ENCODE results near the gene CLEC2A. TPM values are rescaled to one million over a fixed set of nuclear protein-coding genes. Genes with fewer than 3 reads are reported as not detected.

The CLEC2A gene
- total and polyA plus RNA-seq, 2 experiments from 2014 or later = not detected

DNA sequence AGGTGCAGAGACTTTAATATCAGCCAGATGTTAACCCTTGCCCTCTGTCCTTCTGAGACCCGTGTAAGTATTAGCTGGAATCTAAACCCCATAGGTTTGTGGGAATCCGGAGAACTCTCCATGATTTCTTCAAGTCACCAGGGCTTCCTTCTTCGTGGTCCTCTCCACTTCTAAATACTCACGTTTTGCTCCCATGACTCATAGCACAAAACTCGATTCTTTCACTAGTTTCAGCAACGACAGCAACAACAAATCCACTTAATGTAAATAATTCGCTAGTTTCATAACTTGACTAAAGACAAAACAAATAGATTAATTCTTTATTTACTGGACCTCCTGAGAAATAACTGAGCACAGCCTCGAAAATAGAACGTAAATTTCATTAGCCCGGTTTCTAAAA is 4.4 kb upstream of the CLEC2A start:
- Mint-ChIP-seq H3K4me1 (no peaks in the 10 kb centered on the region), H3K4me3 (no peak overlapping the region), H3K27me3 (ENCODE audit: insufficient read depth, low read depth, poor library complexity) (no peaks in the 10 kb centered on the region), H3K36me3 (ENCODE audit: low read depth) (no peaks in the 10 kb centered on the region), H3K27ac (no peak overlapping the region), H3K9me3 (no peaks in the 10 kb centered on the region)
- Histone ChIP-seq H3K27me3 (ENCODE audit: insufficient read depth) (no peaks in the 10 kb centered on the region), H3K9me2 (ENCODE audit: insufficient read depth) (no peaks in the 10 kb centered on the region), H3F3A (replicated peaks; ENCODE audit: low read depth) (no peaks in the 10 kb centered on the region), H3K4me3 (no peak overlapping the region), H3K27ac (ENCODE audit: low read depth) (no peak overlapping the region), H3K36me3 (ENCODE audit: insufficient read depth) (no peaks in the 10 kb centered on the region), H3K4me1 (ENCODE audit: insufficient read depth) (no peaks in the 10 kb centered on the region), H2AFZ (no peak overlapping the region), H4K20me1 (replicated peaks; ENCODE audit: insufficient read depth) (no peaks in the 10 kb centered on the region), H3K4me2 (no peak overlapping the region), H3K79me2 (replicated peaks; ENCODE audit: insufficient read depth) (no peaks in the 10 kb centered on the region)
- no peak for DNase-seq (ENCODE audit: low spot score)
- no peak for ATAC-seq
- TF ChIP-seq EZH2phosphoT487 (IDR thresholded peaks at IDR 0.05; ENCODE audit: unreplicated experiment) (no peak), ZNF331 (CRISPR knock-in tag; IDR thresholded peaks at IDR 0.05; ENCODE audit: low read depth) (no peak), NANOG (IDR thresholded peaks at IDR 0.05; ENCODE audit: borderline replicate concordance) (no peak), POLR2AphosphoS5 (IDR thresholded peaks at IDR 0.05; ENCODE audit: low read depth) (no peak), CREB1 (CRISPR knock-in tag; IDR thresholded peaks at IDR 0.05; ENCODE audit: low read depth) (no peak), STAT1 (IDR thresholded peaks at IDR 0.05; ENCODE audit: unreplicated experiment) (no peak), ZNF114 (CRISPR knock-in tag; IDR thresholded peaks at IDR 0.05) (no peak), ETS1 (IDR thresholded peaks at IDR 0.05) (no peak), EZH2 (IDR thresholded peaks at IDR 0.05; ENCODE audit: low read depth, unreplicated experiment) (no peak), JUNB (IDR thresholded peaks at IDR 0.05; ENCODE audit: unreplicated experiment) (no peak)
- TF ChIP-seq, protein P1, sequence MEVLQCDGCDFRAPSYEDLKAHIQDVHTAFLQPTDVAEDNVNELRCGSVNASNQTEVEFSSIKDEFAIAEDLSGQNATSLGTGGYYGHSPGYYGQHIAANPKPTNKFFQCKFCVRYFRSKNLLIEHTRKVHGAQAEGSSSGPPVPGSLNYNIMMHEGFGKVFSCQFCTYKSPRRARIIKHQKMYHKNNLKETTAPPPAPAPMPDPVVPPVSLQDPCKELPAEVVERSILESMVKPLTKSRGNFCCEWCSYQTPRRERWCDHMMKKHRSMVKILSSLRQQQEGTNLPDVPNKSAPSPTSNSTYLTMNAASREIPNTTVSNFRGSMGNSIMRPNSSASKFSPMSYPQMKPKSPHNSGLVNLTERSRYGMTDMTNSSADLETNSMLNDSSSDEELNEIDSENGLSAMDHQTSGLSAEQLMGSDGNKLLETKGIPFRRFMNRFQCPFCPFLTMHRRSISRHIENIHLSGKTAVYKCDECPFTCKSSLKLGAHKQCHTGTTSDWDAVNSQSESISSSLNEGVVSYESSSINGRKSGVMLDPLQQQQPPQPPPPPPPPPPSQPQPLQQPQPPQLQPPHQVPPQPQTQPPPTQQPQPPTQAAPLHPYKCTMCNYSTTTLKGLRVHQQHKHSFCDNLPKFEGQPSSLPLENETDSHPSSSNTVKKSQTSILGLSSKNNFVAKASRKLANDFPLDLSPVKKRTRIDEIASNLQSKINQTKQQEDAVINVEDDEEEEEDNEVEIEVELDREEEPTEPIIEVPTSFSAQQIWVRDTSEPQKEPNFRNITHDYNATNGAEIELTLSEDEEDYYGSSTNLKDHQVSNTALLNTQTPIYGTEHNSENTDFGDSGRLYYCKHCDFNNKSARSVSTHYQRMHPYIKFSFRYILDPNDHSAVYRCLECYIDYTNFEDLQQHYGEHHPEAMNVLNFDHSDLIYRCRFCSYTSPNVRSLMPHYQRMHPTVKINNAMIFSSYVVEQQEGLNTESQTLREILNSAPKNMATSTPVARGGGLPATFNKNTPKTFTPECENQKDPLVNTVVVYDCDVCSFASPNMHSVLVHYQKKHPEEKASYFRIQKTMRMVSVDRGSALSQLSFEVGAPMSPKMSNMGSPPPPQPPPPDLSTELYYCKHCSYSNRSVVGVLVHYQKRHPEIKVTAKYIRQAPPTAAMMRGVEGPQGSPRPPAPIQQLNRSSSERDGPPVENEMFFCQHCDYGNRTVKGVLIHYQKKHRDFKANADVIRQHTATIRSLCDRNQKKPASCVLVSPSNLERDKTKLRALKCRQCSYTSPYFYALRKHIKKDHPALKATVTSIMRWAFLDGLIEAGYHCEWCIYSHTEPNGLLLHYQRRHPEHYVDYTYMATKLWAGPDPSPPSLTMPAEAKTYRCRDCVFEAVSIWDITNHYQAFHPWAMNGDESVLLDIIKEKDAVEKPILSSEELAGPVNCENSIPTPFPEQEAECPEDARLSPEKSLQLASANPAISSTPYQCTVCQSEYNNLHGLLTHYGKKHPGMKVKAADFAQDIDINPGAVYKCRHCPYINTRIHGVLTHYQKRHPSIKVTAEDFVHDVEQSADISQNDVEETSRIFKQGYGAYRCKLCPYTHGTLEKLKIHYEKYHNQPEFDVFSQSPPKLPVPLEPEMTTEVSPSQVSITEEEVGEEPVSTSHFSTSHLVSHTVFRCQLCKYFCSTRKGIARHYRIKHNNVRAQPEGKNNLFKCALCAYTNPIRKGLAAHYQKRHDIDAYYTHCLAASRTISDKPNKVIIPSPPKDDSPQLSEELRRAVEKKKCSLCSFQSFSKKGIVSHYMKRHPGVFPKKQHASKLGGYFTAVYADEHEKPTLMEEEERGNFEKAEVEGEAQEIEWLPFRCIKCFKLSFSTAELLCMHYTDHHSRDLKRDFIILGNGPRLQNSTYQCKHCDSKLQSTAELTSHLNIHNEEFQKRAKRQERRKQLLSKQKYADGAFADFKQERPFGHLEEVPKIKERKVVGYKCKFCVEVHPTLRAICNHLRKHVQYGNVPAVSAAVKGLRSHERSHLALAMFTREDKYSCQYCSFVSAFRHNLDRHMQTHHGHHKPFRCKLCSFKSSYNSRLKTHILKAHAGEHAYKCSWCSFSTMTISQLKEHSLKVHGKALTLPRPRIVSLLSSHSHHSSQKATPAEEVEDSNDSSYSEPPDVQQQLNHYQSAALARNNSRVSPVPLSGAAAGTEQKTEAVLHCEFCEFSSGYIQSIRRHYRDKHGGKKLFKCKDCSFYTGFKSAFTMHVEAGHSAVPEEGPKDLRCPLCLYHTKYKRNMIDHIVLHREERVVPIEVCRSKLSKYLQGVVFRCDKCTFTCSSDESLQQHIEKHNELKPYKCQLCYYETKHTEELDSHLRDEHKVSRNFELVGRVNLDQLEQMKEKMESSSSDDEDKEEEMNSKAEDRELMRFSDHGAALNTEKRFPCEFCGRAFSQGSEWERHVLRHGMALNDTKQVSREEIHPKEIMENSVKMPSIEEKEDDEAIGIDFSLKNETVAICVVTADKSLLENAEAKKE (CRISPR knock-in tag; IDR thresholded peaks at IDR 0.05) = no peak
- TF ChIP-seq, protein P2, sequence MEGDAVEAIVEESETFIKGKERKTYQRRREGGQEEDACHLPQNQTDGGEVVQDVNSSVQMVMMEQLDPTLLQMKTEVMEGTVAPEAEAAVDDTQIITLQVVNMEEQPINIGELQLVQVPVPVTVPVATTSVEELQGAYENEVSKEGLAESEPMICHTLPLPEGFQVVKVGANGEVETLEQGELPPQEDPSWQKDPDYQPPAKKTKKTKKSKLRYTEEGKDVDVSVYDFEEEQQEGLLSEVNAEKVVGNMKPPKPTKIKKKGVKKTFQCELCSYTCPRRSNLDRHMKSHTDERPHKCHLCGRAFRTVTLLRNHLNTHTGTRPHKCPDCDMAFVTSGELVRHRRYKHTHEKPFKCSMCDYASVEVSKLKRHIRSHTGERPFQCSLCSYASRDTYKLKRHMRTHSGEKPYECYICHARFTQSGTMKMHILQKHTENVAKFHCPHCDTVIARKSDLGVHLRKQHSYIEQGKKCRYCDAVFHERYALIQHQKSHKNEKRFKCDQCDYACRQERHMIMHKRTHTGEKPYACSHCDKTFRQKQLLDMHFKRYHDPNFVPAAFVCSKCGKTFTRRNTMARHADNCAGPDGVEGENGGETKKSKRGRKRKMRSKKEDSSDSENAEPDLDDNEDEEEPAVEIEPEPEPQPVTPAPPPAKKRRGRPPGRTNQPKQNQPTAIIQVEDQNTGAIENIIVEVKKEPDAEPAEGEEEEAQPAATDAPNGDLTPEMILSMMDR (conservative IDR thresholded peaks at IDR 0.05; ENCODE audit: low read depth in 2 of 2) = no peak
- TF ChIP-seq, protein P3, sequence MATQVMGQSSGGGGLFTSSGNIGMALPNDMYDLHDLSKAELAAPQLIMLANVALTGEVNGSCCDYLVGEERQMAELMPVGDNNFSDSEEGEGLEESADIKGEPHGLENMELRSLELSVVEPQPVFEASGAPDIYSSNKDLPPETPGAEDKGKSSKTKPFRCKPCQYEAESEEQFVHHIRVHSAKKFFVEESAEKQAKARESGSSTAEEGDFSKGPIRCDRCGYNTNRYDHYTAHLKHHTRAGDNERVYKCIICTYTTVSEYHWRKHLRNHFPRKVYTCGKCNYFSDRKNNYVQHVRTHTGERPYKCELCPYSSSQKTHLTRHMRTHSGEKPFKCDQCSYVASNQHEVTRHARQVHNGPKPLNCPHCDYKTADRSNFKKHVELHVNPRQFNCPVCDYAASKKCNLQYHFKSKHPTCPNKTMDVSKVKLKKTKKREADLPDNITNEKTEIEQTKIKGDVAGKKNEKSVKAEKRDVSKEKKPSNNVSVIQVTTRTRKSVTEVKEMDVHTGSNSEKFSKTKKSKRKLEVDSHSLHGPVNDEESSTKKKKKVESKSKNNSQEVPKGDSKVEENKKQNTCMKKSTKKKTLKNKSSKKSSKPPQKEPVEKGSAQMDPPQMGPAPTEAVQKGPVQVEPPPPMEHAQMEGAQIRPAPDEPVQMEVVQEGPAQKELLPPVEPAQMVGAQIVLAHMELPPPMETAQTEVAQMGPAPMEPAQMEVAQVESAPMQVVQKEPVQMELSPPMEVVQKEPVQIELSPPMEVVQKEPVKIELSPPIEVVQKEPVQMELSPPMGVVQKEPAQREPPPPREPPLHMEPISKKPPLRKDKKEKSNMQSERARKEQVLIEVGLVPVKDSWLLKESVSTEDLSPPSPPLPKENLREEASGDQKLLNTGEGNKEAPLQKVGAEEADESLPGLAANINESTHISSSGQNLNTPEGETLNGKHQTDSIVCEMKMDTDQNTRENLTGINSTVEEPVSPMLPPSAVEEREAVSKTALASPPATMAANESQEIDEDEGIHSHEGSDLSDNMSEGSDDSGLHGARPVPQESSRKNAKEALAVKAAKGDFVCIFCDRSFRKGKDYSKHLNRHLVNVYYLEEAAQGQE (IDR thresholded peaks at IDR 0.05; ENCODE audit: unreplicated experiment) = no peak
